Suprapubic skin (tissue), 4 donors: ENCODE measurements around the gene ZBTB8B.

Experiments used
- EP300 ChIP-seq: sonication (generic); formaldehyde crosslinking; IDR thresholded peaks from one replicate; pipeline ENCODE4 v1.6.1; 2017; ENCODE audit warnings: antibody characterized with exemption
- POLR2A ChIP-seq, 2 donors: fragments of 450-650 bp; IDR thresholded peaks; one replicate each; pipeline ENCODE4 v1.6.1; 2017; ENCODE audit warnings: antibody characterized with exemption in 2 of 2, mild to moderate bottlenecking in 2 of 2, moderate library complexity in 2 of 2
- POLR2AphosphoS5 ChIP-seq, 3 donors: sonication (generic); formaldehyde crosslinking; IDR thresholded peaks; one replicate each; pipeline ENCODE4 v1.6.1; 2017; ENCODE audit warnings: antibody characterized with exemption in 3 of 3
- TF ChIP-seq, protein P1 (sequence below), 2 donors: fragments of 200-600 bp in 1 of 2; fragments of 450-650 bp in 1 of 2; sonication (generic) in 1 of 2; IDR thresholded peaks; one replicate each; pipeline ENCODE4 v1.5.1; 2016 to 2019; ENCODE audit warnings: antibody characterized with exemption in 2 of 2, mild to moderate bottlenecking in 1 of 2, moderate library complexity in 1 of 2

DNA sequence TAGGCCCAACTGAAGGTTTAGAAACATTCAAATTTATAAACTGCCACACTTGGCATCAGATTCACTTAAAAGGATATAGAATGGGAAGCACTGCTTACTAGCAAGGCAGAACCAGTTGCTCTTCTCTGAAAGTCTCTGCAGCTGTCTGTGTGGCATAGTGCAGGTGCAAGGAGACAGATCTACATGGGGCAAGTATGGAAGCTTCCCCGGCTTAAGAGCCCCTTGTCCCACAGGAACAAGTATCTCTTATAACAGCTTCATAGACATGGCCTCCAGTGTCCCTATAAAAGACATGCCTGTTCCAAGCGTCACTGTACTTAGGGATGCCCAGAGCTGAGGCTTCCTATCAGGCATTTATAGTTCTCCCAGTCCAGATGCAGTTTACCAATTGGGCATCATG lies 26.5 kb downstream of the ZBTB8B start:
- TF ChIP-seq, protein P1, sequence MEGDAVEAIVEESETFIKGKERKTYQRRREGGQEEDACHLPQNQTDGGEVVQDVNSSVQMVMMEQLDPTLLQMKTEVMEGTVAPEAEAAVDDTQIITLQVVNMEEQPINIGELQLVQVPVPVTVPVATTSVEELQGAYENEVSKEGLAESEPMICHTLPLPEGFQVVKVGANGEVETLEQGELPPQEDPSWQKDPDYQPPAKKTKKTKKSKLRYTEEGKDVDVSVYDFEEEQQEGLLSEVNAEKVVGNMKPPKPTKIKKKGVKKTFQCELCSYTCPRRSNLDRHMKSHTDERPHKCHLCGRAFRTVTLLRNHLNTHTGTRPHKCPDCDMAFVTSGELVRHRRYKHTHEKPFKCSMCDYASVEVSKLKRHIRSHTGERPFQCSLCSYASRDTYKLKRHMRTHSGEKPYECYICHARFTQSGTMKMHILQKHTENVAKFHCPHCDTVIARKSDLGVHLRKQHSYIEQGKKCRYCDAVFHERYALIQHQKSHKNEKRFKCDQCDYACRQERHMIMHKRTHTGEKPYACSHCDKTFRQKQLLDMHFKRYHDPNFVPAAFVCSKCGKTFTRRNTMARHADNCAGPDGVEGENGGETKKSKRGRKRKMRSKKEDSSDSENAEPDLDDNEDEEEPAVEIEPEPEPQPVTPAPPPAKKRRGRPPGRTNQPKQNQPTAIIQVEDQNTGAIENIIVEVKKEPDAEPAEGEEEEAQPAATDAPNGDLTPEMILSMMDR (IDR thresholded peaks at IDR 0.05): no peak
- TF ChIP-seq EP300: no peak
- TF ChIP-seq POLR2A (IDR thresholded peaks at IDR 0.05): no peak
- TF ChIP-seq POLR2AphosphoS5 (IDR thresholded peaks at IDR 0.05): no peak
